Measurements from ENCODE around the gene PRDM16.

PRDM16 gene

GRCh38 chr1:3290915-3291314, 221.9 kb downstream of the PRDM16 start:
- no peak for DNase-seq

DNA sequence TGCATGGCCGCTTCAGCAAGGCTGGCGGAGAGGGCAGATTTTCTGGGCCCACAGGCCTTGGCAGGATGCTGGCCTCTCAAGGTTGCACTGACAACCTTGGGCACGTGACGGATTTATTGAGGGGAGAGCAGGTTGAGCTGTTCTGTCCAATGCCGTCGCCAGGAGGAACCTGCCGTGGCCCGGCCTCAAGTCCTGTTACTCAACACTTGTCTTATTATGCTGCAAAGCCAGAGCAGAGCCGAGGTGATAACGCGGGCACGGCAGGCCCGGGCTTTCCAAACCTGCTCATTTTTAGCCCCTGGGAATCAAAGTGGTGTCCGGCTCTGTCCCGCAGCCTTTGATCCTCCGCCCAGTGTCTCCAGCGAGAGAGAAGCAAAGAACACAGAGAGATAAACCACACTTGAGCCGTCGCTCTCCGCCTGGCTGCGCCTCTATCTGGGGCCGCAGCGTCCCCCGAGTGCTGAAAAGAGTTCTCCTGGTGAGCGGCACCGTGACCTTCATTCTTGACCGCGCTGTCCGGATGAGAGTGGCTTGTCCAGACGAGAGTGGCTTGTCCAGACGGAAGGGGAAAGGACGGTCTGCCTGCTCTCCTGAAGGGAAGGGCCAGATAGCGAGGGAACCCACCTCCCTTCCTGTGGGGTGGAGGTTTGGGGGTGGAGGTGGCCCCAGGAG, 223.2 kb downstream of the PRDM16 start:
- DNase-seq, result no peak

DNA sequence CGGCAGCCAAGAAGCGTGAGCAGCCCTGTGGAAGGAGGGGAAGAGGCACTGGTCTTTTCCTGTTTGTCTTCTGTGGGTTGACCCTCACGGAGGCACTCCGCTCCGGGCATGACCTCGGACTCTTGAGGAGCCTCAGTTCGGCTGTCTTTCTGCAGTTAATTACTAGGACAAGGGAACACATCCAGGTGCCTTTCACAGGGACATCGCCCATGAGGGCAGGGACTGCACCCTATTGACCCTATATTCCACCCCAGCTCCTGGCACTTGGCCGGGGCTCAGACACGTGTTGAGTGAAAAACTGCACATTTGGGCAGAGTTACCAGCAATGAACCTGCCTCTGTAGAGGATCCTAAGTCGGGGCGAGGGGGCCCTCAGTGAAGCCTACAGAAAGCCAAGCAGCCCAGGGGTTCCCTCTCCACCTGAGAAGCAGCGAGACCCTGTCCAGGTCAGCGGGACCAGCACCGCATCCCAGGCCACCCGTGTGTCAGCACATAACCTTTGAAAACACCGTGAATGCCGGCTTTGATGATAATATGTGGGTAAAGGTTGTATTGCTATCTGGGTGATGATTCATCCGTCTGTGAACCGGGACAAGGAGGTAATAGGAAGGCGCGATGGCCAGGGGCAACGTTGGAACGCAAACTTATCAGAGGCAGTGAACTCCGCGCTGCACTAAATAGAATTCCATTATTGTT, 224.0 kb downstream of the PRDM16 start:
- DNase-seq, result no peak

DNA sequence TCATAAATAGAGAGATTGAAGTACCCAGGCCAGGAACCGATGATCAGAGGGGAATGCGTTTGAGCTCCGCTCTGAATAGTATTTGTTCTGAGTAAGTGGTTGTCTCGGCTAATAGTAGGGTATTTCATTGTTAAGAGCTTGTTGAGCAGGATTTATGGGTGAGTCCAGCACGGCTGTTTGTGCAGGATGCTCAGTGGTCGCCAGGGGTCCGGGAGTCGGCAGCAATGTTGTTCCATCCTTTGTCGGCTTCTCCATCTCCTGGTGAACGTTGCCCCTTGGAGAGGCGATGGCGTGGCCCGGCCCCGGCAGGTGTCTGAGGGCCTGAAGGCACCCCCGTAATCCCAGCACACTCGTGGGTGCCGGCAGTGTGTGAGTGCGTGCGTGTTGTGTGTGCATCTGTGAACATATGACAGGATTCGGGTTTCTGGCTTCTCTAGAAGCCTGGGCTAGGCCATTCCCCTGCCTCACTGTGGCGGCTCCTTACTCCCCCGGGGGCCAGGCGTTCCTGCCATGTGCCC, 224.6 kb downstream of the PRDM16 start:
- DNase-seq, result no peak

DNA sequence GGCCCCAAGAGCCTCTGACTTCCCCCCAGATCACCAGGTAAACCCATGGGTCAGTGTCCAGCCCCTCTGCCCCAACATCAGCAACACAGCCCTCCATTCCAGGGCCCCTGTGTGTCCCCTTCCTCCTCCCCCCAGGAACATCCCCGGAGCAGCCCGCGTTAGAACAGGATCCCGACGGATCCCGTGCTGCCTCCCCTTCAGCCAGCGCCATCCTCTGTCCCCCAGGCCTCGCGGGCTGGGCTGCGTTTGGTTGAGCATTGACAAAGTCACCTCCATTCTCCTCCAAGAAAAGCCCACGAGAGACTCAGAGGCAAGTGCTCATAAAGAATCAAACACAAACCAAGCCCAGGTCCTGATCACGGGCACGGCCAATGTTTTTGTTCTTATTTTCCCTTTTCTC, 225.4 kb downstream of the PRDM16 start:
- DNase-seq, result no peak

- DNase-seq, result no peak
Observed at GRCh38 chr1:3295846-3296245, 226.8 kb downstream of the PRDM16 start.

DNA sequence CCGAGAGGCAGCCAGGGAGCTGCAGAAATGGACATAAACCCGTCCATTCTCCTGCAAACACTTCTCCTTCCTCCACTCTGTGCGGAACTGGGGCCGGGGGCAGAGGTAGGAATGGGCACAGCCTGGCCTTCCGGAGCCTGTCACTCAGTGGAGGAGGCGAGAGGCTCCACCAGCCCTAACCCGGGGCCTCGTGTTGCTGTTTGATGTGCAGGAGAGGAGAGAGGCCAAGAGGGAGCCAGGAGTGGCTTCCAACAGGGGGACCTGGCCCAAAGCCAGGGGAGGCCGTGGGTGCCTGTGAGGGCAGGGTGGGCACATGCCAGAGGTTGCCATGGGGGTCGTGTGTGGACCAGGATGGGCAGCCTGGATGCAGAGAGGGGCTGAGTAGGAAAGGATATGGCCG, 227.3 kb downstream of the PRDM16 start:
- no peak for DNase-seq

GRCh38 chr1:3296826-3297225, 227.8 kb downstream of the PRDM16 start:
- DNase-seq, result no peak

- no peak for DNase-seq
Observed at GRCh38 chr1:3297756-3298155, 228.8 kb downstream of the PRDM16 start.

- no peak for DNase-seq
Observed at GRCh38 chr1:3298197-3298596, 229.2 kb downstream of the PRDM16 start.

- no peak for DNase-seq
Observed at GRCh38 chr1:3304246-3304645, 235.2 kb downstream of the PRDM16 start.

DNA sequence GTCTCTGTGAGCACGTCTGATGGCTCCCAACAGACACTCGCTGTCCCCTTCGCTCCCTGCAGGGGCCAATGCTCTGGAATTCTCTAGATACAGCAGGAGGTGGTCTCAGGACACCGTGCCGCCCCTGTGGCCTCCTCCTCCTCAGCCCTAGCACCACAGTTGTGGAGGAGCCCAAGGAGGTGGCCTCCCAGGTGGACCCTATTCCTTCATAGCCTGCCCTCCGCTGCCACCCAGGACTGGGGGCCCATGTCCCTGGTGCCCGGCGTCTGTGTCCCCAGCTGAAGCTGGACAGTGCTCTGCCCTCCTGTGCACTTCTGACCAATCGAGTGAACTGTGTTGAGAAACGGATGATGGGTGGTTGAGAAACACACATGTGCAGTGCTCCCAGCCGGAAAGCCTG, 235.7 kb downstream of the PRDM16 start:
- DNase-seq, result no peak

GRCh38 chr1:3305156-3305555, 236.2 kb downstream of the PRDM16 start:
- no peak for DNase-seq

DNA sequence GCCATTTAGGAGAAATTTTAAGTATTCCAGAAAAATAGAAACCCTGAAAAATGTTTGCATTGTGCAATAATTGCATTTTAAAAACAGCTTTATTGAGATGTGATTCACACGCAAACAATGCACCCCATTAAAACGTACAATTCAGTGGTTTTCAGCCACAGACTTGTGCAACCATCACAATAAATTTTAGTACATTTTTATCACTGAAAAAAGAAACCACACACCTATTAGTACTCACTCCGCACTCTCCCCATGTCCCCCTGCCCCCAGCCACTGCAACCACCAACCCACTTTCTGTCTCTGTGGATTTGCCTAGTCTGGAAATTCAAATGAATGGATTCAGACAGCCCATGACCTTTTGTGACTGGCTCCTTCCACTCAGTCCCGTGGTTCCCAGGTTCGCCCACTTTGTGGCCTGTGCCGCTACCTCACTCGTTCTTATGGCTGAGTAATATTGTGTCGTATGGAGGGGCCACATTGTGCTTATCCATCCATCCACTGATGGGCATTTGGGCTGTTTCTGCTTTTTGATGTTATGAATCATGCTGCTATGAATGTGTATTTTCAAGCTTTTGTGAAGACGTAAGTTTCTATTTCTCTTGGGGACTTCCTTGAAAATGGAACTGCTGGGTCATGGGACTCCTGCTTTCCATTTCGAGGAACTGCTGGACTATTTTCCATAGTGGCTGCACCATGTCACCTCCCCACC, 237.7 kb downstream of the PRDM16 start:
- no peak for DNase-seq

DNA sequence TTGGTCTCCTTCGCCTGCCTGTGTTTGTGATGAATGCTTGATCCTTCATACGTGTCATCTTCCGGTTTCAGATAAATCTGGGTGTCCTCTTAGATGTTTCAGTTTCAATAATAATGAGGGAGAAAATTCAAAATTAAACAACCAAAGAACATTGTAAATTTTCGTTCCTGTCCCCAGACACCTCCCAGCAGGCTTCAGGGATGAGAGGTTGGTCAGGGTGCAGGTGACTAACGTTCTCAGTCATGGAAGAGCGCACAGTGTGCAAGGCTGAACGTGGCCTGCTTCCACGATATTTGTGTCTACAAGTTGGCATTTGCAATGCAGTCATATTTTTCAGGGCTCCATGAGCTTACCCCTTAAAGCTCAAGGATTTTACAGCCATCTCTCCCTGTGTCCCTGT, 238.4 kb downstream of the PRDM16 start:
- no peak for DNase-seq

DNA sequence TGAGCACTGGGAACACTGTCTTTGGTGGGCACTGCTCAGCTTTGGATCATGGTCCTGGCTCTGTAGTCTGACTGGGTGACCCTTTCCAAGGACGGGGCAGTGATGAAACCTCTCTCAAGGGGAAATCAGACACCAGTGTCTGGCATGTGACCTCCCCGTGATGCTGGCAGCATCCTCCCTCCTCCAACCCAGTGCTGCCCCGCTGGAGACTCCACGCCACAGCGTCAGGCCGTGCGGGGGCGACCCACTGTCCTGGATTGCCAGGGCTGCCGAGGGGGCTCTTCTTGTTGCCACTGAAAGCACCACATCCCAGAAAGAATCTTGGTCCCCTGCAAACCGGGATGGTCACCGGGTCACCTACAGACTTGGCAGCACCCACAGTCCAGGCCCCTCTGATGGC, 239.1 kb downstream of the PRDM16 start:
- no peak for DNase-seq

DNA sequence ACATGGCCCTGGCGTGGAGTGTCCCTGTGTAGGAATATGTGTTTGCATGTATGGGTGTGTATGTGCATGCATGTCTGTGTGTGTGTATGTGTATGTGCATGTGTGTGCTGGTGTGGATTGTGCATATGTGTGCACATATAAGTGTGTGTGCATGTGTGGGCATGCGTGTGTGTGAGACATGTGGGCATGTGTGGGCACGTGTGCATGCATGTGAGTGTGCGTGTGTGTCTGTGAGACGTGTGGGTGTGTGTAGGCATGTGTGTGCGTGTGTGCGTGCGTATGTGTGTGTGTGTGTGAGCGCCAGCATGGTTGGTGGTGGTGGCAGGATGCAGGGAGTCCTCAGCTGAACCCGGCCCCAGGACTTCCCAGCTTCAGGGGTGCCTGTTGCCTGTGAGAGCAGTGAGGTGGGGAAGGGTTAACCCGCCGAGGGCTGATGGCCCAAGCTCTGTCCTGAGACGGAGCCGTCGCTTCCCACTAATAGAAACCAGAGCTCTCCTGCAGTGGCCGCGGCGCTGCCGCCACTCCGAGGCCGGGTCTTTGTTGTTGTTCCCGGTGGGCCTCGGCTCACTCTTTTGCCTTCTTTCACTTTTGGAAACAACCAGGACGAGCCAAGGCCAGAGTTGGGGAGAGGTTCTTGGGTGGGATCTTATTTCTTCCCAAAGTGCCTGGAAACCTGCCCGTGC, 241.9 kb downstream of the PRDM16 start:
- DNase-seq, result no peak

- DNase-seq, result no peak
Observed at GRCh38 chr1:3311711-3312110, 242.7 kb downstream of the PRDM16 start.

DNA sequence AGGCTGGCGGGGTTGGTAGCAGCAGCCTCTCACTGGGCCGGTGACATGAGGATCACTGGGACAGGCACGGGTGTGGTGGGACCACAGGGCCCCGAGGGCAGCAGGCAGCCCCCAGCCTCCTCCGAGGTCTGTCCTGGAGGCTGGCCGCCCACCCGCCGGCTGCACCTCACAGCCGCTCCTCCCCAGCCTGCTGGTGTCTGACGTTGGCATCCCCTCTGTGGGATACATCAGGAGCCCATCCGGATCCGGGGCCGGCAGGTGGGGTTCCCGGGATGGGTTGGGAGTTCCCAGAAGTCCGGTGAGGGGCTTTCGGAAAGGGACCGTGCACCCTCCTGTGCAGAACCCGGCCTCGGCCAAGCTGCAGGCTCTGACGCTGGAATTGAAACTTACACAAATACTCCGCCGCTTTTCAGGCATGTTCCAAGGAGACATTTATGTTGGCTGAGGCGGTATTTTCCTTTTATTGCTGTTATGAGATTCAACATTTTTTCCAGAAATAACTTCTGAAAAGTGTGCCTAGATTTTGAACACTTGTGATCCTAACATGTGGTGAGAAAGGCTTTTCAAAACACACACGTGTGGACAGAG, 243.4 kb downstream of the PRDM16 start:
- DNase-seq, result no peak

- no peak for DNase-seq
Observed at GRCh38 chr1:3312898-3313575, 244.0 kb downstream of the PRDM16 start.

DNA sequence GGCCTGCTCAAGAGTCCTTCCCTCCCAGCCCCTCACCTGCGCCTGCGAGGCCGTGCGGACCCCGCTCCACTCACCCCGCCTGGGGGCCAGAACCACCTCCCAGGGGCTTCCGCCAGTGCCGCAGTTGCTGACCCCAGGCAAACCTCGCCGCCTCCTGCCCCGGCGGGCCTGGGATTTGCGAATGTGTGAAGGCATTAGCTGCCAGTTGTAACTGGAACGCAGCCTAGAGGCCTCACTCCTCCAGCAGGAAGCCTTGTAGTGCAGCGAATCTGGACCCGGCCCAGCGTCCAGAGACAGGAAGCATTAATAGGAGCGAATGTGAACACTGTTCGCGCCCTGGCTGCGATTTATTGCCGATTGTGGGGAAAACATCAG, 244.6 kb downstream of the PRDM16 start:
- no peak for DNase-seq
